ENCODE results near the gene XYLT2. TPM values are rescaled to one million over a fixed set of nuclear protein-coding genes. Genes with fewer than 3 reads are reported as not detected.

Gene XYLT2
- total RNA-seq, 1 experiment from 2014 or later, result 28.5 TPM

DNA sequence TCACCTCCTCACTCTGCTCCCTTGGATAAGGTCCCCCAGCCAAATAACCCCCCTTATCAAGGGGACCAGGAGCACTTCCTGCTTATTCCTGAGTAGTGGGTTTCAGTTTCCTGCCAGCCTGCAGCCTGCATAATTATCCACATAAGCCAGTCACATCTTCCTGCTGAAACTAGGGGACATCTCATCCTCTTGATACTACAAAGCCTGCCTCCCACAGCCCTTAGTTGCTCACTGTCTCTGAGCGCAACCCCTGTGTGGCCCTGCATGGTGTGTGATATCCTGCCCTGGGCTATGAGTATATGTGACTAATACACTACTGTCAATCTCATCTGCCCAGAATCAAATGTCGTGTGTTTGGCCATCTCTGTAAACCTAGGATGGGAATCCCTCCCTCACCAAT is 8.0 kb upstream of the XYLT2 start:
- DNase-seq (ENCODE audit: low read depth, low spot score), result no peak
- Histone ChIP-seq H3K4me1 (ENCODE audit: control insufficient read depth, insufficient read depth, low read length) (no peaks in the 10 kb centered on the region), H3K27me3 (ENCODE audit: control insufficient read depth, insufficient read depth, low read length) (no peaks in the 10 kb centered on the region; the same call in 1 of the 2 replicates), H3K36me3 (ENCODE audit: control insufficient read depth, insufficient read depth, low read length) (no peaks in the 10 kb centered on the region), H3K4me3 (ENCODE audit: low read depth in 2 of 2, low read length in 2 of 2) (no peak overlapping the region), H3K9me3 (ENCODE audit: control insufficient read depth, insufficient read depth, low read depth, low read length) (peaks cover 16% of the 10 kb centered on the region), H3K27ac (ENCODE audit: low read length) (no peak overlapping the region)
- BruUV-seq (replicated peaks), result no TSS peak
- POLR2A ChIA-PET, result no interaction called here
- no peak for ATAC-seq
- CTCF ChIA-PET, result no interaction called here
- TF ChIP-seq POLR2AphosphoS5 (IDR thresholded peaks at IDR 0.05; ENCODE audit: low read depth, low read length) (no peak), SIN3A (IDR thresholded peaks at IDR 0.05; ENCODE audit: borderline replicate concordance, insufficient read depth, low read depth, low read length) (no peak)
- TF ChIP-seq, protein P1, sequence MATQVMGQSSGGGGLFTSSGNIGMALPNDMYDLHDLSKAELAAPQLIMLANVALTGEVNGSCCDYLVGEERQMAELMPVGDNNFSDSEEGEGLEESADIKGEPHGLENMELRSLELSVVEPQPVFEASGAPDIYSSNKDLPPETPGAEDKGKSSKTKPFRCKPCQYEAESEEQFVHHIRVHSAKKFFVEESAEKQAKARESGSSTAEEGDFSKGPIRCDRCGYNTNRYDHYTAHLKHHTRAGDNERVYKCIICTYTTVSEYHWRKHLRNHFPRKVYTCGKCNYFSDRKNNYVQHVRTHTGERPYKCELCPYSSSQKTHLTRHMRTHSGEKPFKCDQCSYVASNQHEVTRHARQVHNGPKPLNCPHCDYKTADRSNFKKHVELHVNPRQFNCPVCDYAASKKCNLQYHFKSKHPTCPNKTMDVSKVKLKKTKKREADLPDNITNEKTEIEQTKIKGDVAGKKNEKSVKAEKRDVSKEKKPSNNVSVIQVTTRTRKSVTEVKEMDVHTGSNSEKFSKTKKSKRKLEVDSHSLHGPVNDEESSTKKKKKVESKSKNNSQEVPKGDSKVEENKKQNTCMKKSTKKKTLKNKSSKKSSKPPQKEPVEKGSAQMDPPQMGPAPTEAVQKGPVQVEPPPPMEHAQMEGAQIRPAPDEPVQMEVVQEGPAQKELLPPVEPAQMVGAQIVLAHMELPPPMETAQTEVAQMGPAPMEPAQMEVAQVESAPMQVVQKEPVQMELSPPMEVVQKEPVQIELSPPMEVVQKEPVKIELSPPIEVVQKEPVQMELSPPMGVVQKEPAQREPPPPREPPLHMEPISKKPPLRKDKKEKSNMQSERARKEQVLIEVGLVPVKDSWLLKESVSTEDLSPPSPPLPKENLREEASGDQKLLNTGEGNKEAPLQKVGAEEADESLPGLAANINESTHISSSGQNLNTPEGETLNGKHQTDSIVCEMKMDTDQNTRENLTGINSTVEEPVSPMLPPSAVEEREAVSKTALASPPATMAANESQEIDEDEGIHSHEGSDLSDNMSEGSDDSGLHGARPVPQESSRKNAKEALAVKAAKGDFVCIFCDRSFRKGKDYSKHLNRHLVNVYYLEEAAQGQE (IDR thresholded peaks at IDR 0.05; ENCODE audit: insufficient read depth in 1 of 2, low read depth in 2 of 2, low read length in 1 of 2), result no peak
- intact Hi-C loops (cut with micrococcal nuclease; ENCODE audit: unreplicated experiment), result no loop called here
- in situ Hi-C loops (cut with HindIII; ENCODE audit: low pct_unique_long_range_greater_than_20kb, low sequenced_read_pairs), result no loop called here

GRCh38 chr17:50338645-50339044 is 7.3 kb upstream of the XYLT2 start:
- no TSS peak for BruUV-seq (replicated peaks)
- H3K36me3 ChIP-seq (ENCODE audit: control insufficient read depth, insufficient read depth, low read length), result no peaks in the 10 kb centered on the region
- no peak overlapping the region for H3K4me3 ChIP-seq (ENCODE audit: low read depth in 2 of 2, low read length in 2 of 2)
- POLR2A ChIA-PET, result no interaction called here
- TF ChIP-seq, protein P1 (IDR thresholded peaks at IDR 0.05; ENCODE audit: insufficient read depth in 1 of 2, low read depth in 2 of 2, low read length in 1 of 2), result no peak
- TF ChIP-seq SIN3A (IDR thresholded peaks at IDR 0.05; ENCODE audit: borderline replicate concordance, insufficient read depth, low read depth, low read length), result no peak
- TF ChIP-seq CTCF (IDR thresholded peaks at IDR 0.05), result no peak
- no peak for TF ChIP-seq POLR2AphosphoS5 (IDR thresholded peaks at IDR 0.05; ENCODE audit: low read depth, low read length)
- no peak for TF ChIP-seq TCF7L2 (IDR thresholded peaks at IDR 0.05; ENCODE audit: low read depth, low read length)
- H3K4me1 ChIP-seq (ENCODE audit: control insufficient read depth, insufficient read depth, low read length), result no peaks in the 10 kb centered on the region
- no peaks in the 10 kb centered on the region; the same call in 1 of the 2 replicates for H3K27me3 ChIP-seq (ENCODE audit: control insufficient read depth, insufficient read depth, low read length)
- in situ Hi-C loops (cut with HindIII; ENCODE audit: low pct_unique_long_range_greater_than_20kb, low sequenced_read_pairs) (no loop called here), intact Hi-C loops (cut with micrococcal nuclease; ENCODE audit: unreplicated experiment) (no loop called here)
- CTCF ChIA-PET, result no interaction called here
- DNase-seq (ENCODE audit: low read depth, low spot score) (no peak), ATAC-seq (no peak)
- no peak overlapping the region for H3K27ac ChIP-seq (ENCODE audit: low read length)
- peaks cover 16% of the 10 kb centered on the region for H3K9me3 ChIP-seq (ENCODE audit: control insufficient read depth, insufficient read depth, low read depth, low read length)

All from Panc1 (cell line).